GM13976 (cell line): ENCODE measurements around the gene AKAP13.

Experiments used
- DNase-seq: peaks from one replicate; pipeline ENCODE4 v3.0.0; 2012; ENCODE audit warnings: low spot score
- in situ Hi-C: fragments of 300-500 bp; cut with MboI; formaldehyde crosslinking; loops from one replicate; pipeline ENCODE4 v1.12.0; 2022; ENCODE audit warnings: low sequenced_read_pairs, mixed read lengths, inconsistent platforms; ENCODE audit not compliant: unreplicated experiment
- TF ChIP-seq, protein P1 (sequence below): IDR thresholded peaks from 2 replicates; pipeline ENCODE4 v1.5.1; 2012; ENCODE audit warnings: borderline replicate concordance, mild to moderate bottlenecking; ENCODE audit not compliant: insufficient read depth; ENCODE audit errors: extremely low read depth, missing control alignments, control extremely low read depth

AKAP13 gene

DNA sequence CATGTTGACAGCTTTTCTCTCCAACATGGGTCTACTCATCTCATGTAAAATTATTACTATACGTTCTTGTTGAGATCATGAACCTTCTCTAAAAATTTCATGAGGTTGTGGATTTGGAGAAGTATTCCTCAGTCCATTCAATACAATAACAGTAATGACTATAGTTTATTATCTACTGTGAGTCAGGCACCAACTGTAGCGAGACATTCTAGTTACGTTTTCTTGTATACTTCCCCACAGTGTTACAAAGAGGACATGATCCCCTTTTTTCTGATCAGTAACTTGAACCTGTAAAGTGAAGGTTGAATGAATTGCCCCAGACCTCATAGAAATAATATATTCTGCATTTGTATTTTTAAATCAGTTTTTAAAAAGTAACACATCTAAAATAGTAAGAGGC lies 76.4 kb downstream of the AKAP13 start:
- TF ChIP-seq, protein P1, sequence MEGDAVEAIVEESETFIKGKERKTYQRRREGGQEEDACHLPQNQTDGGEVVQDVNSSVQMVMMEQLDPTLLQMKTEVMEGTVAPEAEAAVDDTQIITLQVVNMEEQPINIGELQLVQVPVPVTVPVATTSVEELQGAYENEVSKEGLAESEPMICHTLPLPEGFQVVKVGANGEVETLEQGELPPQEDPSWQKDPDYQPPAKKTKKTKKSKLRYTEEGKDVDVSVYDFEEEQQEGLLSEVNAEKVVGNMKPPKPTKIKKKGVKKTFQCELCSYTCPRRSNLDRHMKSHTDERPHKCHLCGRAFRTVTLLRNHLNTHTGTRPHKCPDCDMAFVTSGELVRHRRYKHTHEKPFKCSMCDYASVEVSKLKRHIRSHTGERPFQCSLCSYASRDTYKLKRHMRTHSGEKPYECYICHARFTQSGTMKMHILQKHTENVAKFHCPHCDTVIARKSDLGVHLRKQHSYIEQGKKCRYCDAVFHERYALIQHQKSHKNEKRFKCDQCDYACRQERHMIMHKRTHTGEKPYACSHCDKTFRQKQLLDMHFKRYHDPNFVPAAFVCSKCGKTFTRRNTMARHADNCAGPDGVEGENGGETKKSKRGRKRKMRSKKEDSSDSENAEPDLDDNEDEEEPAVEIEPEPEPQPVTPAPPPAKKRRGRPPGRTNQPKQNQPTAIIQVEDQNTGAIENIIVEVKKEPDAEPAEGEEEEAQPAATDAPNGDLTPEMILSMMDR, result no peak
- in situ Hi-C loops, result loop anchor here (10.0 kb wide), 1 partner anchor 52 kb away; no protein-coding TSS in a partner anchor
- no peak for DNase-seq

GRCh38 chr15:85457392-85457968 lies 77.1 kb downstream of the AKAP13 start:
- TF ChIP-seq, protein P1, result no peak
- in situ Hi-C loops, result loop anchor here (10.0 kb wide), 1 partner anchor 53 kb away; no protein-coding TSS in a partner anchor
- peak; percentile 54 for DNase-seq

DNA sequence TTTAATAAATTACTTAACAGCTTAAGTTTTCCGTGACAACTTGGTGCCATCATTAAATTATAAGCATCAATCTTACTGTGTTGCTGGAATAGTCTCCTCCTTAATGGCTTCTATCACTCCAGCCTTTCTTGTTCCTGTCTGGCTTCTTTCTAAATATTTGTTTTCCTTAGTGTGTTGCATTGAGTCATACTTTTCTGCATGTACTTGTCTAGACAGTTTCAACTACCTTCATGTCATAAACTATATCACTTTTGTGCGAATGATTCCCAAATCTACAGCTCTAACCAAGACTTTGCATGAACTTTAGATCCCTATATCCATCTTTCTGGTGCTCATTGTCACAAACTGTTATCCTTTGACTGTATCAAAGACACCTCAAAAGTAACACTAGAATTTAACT lies 78.4 kb downstream of the AKAP13 start:
- in situ Hi-C loops, result loop anchor here (10.0 kb wide), 1 partner anchor 54 kb away; no protein-coding TSS in a partner anchor
- no peak for DNase-seq
- TF ChIP-seq, protein P1, result no peak

DNA sequence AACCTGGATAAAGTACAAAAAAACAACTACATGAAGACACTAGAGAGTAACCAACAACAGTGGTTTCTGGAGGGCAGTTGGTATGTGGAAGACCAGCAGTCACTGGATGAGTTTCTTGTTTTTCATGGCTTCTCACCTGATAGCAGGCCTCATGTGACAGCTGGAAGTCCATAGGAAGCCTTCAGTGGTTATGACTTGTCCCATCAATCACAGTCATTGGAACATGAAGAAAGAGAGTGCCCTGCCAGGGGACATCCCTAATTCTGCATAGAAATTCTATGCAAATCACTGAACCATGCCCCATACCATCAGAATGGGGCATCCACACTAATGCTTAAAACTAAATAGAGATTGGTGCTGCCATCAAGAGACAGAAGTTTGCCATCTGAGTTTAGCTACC lies 81.6 kb downstream of the AKAP13 start:
- in situ Hi-C loops, result no loop called here
- DNase-seq, result no peak
- TF ChIP-seq, protein P1, result no peak

GRCh38 chr15:85463276-85463892 lies 83.0 kb downstream of the AKAP13 start:
- in situ Hi-C loops, result no loop called here
- DNase-seq, result no peak
- TF ChIP-seq, protein P1, result no peak

DNA sequence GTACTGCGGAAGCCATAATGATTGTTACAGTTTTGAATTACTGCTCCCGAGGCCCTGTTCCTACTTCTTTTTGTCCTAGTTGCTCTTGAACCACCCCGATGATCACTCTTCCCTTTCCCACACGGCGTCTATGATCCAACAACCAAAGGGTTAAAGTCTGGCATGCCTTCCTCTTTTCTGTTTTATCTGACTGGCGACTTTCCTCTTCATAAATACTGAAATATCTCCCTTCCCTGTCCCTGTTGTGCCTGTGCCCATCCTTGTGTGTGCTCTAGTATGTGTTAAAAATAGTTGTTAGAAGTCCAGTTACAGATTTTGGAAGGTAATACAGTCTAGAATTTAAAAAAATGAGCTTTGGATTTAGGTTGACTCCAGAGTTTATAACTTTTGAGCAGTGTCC lies 83.6 kb downstream of the AKAP13 start:
- no peak for DNase-seq
- in situ Hi-C loops, result no loop called here

More for the DNA sequence above, 83.6 kb downstream of the AKAP13 start:
- TF ChIP-seq, protein P1, result no peak
